H1 (cell line): Measurements from ENCODE around the gene TXNIP. TPM values are rescaled to one million over a fixed set of nuclear protein-coding genes. Genes with fewer than 3 reads are reported as not detected.

Source experiments
- CTCF ChIA-PET: fragments of 300-600 bp; sonication (Branson Sonifier 250); formaldehyde crosslinking; loops from one replicate; lab custom pipeline; 2021; ENCODE audit not compliant: partially characterized antibody; lab: Charles Lee
- POLR2A ChIA-PET: fragments of 300-600 bp; sonication (Branson Sonifier 250); formaldehyde crosslinking; loops from one replicate; lab custom pipeline; 2021; ENCODE audit warnings: inconsistent platforms; ENCODE audit not compliant: partially characterized antibody; lab: Charles Lee
- DNase-seq, 2 experiments: peaks; one replicate each; pipeline versions ENCODE4 v3.0.0 to v3.0.0-alpha.2; 2010 to 2022; ENCODE audit warnings: low spot score in 2 of 2, low read depth in 1 of 2, mixed read lengths in 1 of 2
- FAIRE-seq: peaks from 2 replicates; lab custom pipeline; 2011; peaks lifted over from hg19 to GRCh38; lab: Jason Lieb, UNC
- H2AFZ ChIP-seq: 2 replicates; pipeline ENCODE4 v1.8.1; 2012; ENCODE audit warnings: low read length, inconsistent platforms
- H2AK5ac ChIP-seq: 2 replicates; pipeline ENCODE4 v1.6.1; 2013; ENCODE audit warnings: low read depth, low read length
- H2BK120ac ChIP-seq: replicated peaks from 2 replicates; pipeline ENCODE3; 2013; ENCODE audit warnings: low read depth, low read length, inconsistent platforms
- H2BK12ac ChIP-seq: 2 replicates; pipeline ENCODE4 v1.6.1; 2013; ENCODE audit warnings: low read depth, low read length
- H2BK15ac ChIP-seq: 2 replicates; pipeline ENCODE4 v1.6.1; 2013; ENCODE audit warnings: low read length
- H2BK20ac ChIP-seq: 2 replicates; pipeline ENCODE4 v1.6.1; 2013; ENCODE audit warnings: low read length
- H2BK5ac ChIP-seq: 2 replicates; pipeline ENCODE4 v1.6.1; 2013; ENCODE audit warnings: low read depth, low read length
- H3K14ac ChIP-seq: 2 replicates; pipeline ENCODE4 v1.6.1; 2013; ENCODE audit warnings: inconsistent platforms; ENCODE audit not compliant: insufficient read length
- H3K18ac ChIP-seq: 2 replicates; pipeline ENCODE4 v1.6.1; 2013; ENCODE audit warnings: low read length; ENCODE audit errors: extremely low read depth
- H3K23ac ChIP-seq: 2 replicates; pipeline ENCODE4 v1.6.1; 2013; ENCODE audit warnings: inconsistent platforms; ENCODE audit not compliant: insufficient read length
- H3K23me2 ChIP-seq: 2 replicates; pipeline ENCODE4 v1.6.1; 2013; ENCODE audit warnings: low read depth, low read length
- H3K27ac ChIP-seq: 2 replicates; pipeline ENCODE4 v1.6.1; 2011; ENCODE audit warnings: low read depth, low read length, inconsistent platforms
- H3K27me3 ChIP-seq, 4 experiments: replicated peaks in 1 of 4; 1 replicate in 1 of 4; 2 replicates in 3 of 4; pipeline versions ENCODE4 v1.6.1 to v1.8.1; 2011 to 2013; ENCODE audit warnings: low read length in 3 of 4, mild to moderate bottlenecking in 3 of 4, inconsistent platforms in 2 of 4, mixed read lengths in 2 of 4, moderate library complexity in 1 of 4; ENCODE audit not compliant: control insufficient read depth in 3 of 4, insufficient read depth in 3 of 4; ENCODE audit errors: extremely low read depth in 1 of 4
- H3K36me3 ChIP-seq, 4 experiments: 2 replicates each; pipeline versions ENCODE4 v1.6.1 to v1.8.1; 2011 to 2013; ENCODE audit warnings: mild to moderate bottlenecking in 4 of 4, low read length in 3 of 4, moderate library complexity in 2 of 4, control low read depth in 1 of 4, inconsistent platforms in 1 of 4; ENCODE audit not compliant: insufficient read depth in 4 of 4, control insufficient read depth in 2 of 4
- H3K4ac ChIP-seq: replicated peaks from 2 replicates; pipeline ENCODE3; 2013; ENCODE audit warnings: low read length, low read depth, mixed read lengths, inconsistent platforms; ENCODE audit not compliant: insufficient read length
- H3K4me1 ChIP-seq, 4 experiments: replicated peaks in 1 of 4; 1 replicate in 1 of 4; 2 replicates in 3 of 4; pipeline versions ENCODE4 v1.6.1 to v1.8.1; 2011 to 2013; ENCODE audit warnings: low read length in 3 of 4, inconsistent platforms in 2 of 4, mixed read lengths in 1 of 4; ENCODE audit not compliant: insufficient read depth in 4 of 4, control insufficient read depth in 3 of 4
- H3K4me2 ChIP-seq, 2 experiments: 2 replicates each; pipeline versions ENCODE4 v1.6.1 to v1.8.1; 2011 to 2013; ENCODE audit warnings: low read depth in 2 of 2, low read length in 2 of 2, control low read depth in 1 of 2, inconsistent platforms in 1 of 2, mild to moderate bottlenecking in 1 of 2; ENCODE audit not compliant: insufficient read depth in 1 of 2
- H3K4me3 ChIP-seq, 4 experiments: fragments of 200-600, 300-600 bp in 1 of 4; sonication (generic), shearing (Covaris generic), sonication (Bioruptor Twin) in 1 of 4; 2 replicates each; pipeline versions ENCODE4 v1.5.1 to v1.8.1; 2011 to 2016; ENCODE audit warnings: low read length in 4 of 4, low read depth in 3 of 4, control low read depth in 2 of 4, inconsistent platforms in 2 of 4, mild to moderate bottlenecking in 2 of 4, mixed read lengths in 1 of 4, moderate library complexity in 1 of 4; ENCODE audit not compliant: insufficient read depth in 2 of 4; ENCODE audit errors: extremely low read depth in 1 of 4
- H3K56ac ChIP-seq: replicated peaks from 2 replicates; pipeline ENCODE3; 2013; ENCODE audit warnings: low read depth, mild to moderate bottlenecking, mixed read lengths, low read length, inconsistent platforms; ENCODE audit not compliant: insufficient read length
- H3K79me1 ChIP-seq: 2 replicates; pipeline ENCODE4 v1.6.1; 2013; ENCODE audit warnings: low read depth, low read length, control low read depth
- H3K79me2 ChIP-seq, 2 experiments: 2 replicates each; pipeline versions ENCODE4 v1.6.1 to v1.8.1; 2012 to 2013; ENCODE audit warnings: low read length in 2 of 2, mild to moderate bottlenecking in 2 of 2, inconsistent platforms in 1 of 2; ENCODE audit not compliant: insufficient read depth in 2 of 2, control insufficient read depth in 1 of 2
- H3K9ac ChIP-seq, 4 experiments: replicated peaks in 1 of 4; 1 replicate in 1 of 4; 2 replicates in 3 of 4; pipeline versions ENCODE4 v1.6.1 to v1.8.1; 2011 to 2013; ENCODE audit warnings: low read depth in 3 of 4, low read length in 3 of 4, control low read depth in 2 of 4, mild to moderate bottlenecking in 2 of 4, moderate library complexity in 2 of 4, inconsistent platforms in 1 of 4; ENCODE audit errors: extremely low read depth in 1 of 4
- H3K9me3 ChIP-seq, 2 experiments: 2 replicates each; pipeline versions ENCODE4 v1.6.1 to v1.8.1; 2012 to 2013; ENCODE audit warnings: mild to moderate bottlenecking in 2 of 2, moderate library complexity in 2 of 2, control low read depth in 1 of 2, inconsistent platforms in 1 of 2, low read depth in 1 of 2, low read length in 1 of 2, mixed read lengths in 1 of 2; ENCODE audit not compliant: insufficient read depth in 2 of 2
- H4K20me1 ChIP-seq, 2 experiments: replicated peaks in 1 of 2; 2 replicates each; pipeline versions ENCODE3 to v1.8.1; 2011 to 2013; ENCODE audit warnings: inconsistent platforms in 2 of 2, low read length in 2 of 2, mild to moderate bottlenecking in 1 of 2; ENCODE audit not compliant: insufficient read depth in 2 of 2, control insufficient read depth in 1 of 2
- H4K5ac ChIP-seq: 2 replicates; pipeline ENCODE4 v1.6.1; 2013; ENCODE audit warnings: low read length, low read depth, mixed read lengths, inconsistent platforms; ENCODE audit not compliant: insufficient read length
- H4K8ac ChIP-seq: 2 replicates; pipeline ENCODE4 v1.8.0; 2013; ENCODE audit warnings: mild to moderate bottlenecking, moderate library complexity, low read length, inconsistent platforms; ENCODE audit not compliant: insufficient read depth; ENCODE audit errors: extremely low read depth
- H4K91ac ChIP-seq: replicated peaks from 2 replicates; pipeline ENCODE3; 2013; ENCODE audit warnings: low read length, mixed read lengths, inconsistent platforms; ENCODE audit not compliant: insufficient read length
- CBX8 ChIP-seq: fragments of 300-800, 300-1000 bp; sonication (generic); IDR thresholded peaks from 2 replicates; pipeline ENCODE4 v1.7.1; 2016; ENCODE audit warnings: low read depth, low read length, borderline replicate concordance
- CREB1 ChIP-seq: IDR thresholded peaks from 2 replicates; pipeline ENCODE4 v1.6.1; 2012; ENCODE audit warnings: inconsistent platforms
- E2F6 ChIP-seq: IDR thresholded peaks from 2 replicates; pipeline ENCODE4 v1.6.1; 2012; ENCODE audit warnings: inconsistent platforms
- WGBS, 2 experiments: shearing (Covaris generic) in 1 of 2; methylation state at CpG; one replicate each; pipeline versions ENCODE4 v1.1.6 to v1.1.7; 2013 to 2015; ENCODE audit warnings: low lambda C conversion rate in 2 of 2, mixed read lengths in 2 of 2, inconsistent platforms in 1 of 2, low coverage in 1 of 2, missing lambda C conversion rate in 1 of 2; ENCODE audit not compliant: insufficient replicate concordance in 2 of 2, insufficient coverage in 1 of 2, insufficient read length in 1 of 2; ENCODE audit errors: extremely low coverage in 1 of 2, missing lambda C conversion rate in 1 of 2; 5-methylcytosine and 5-hydroxymethylcytosine counted together
- polyA plus RNA-seq, 7 experiments: library from polyadenylated mRNA; depleted of rRNA in 3 of 7; stranded (reverse) in 5 of 7; unstranded in 2 of 7; fragments of >200 nt in 5 of 7; fragments of 200-250 nt in 2 of 7; gene quantifications; 1 replicate in 5 of 7; 2 replicates in 1 of 7; 4 replicates in 1 of 7; pipeline versions ENCODE4 v1.2.1 to v1.2.3, GENCODE V29; 2011 to 2013; ENCODE audit warnings: missing spikeins in 2 of 7, mixed read lengths in 2 of 7
- total RNA-seq: library from RNA; stranded (reverse); fragmentation: NEBNext Ultra II Directional; extraction: Animal tissue kit (Norgen Biotek cat#: 25700); gene quantifications from 2 replicates; pipeline ENCODE4 v1.2.1, GENCODE V29; 2021
- TF ChIP-seq, protein P1 (sequence below): IDR thresholded peaks from 2 replicates; pipeline ENCODE4 v1.6.1; 2012; ENCODE audit warnings: inconsistent platforms

TXNIP gene
- total and polyA plus RNA-seq, 2 of the 8 experiments (the other 6 are each of a cell fraction or from before 2014, with no cell fraction given), result 12.3 to 56.8 TPM

DNA sequence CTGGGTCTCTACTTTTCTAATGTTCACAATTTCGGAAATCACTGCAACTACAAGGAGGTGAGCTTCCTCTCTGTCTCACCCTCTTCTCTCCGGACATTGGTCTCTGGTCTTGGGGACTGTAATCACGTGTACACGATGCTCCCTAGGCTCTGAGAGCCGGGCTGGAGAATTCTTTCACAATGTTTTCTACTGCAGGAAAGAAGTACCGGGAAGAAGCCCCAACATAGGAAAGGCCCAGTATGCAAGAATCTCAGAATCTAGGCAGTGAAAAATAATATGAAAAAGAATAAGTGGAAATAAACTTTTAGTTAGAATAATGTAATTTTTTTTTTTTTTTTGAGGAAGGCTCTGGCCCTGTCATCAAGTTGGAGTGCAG lies 38.7 kb upstream of the TXNIP start:
- Histone ChIP-seq H3K14ac (no peak overlapping the region), H4K91ac (no peak overlapping the region), H2AK5ac (no peak overlapping the region), H3K4me1 (peaks cover 0 to 3% (median 0%) of the 10 kb centered on the region in 4 experiments; a peak in 1 of 7 replicates), H3K27ac (no peak overlapping the region), H3K4me2 (peak overlapping the region; percentile 46 to 75), H3K27me3 (no peaks in the 10 kb centered on the region), H3K4ac (no peak overlapping the region), H3K79me1 (no peaks in the 10 kb centered on the region), H2BK15ac (0 out of 2 replicates have a peak overlapping the region, but pooled peaks have one; percentile 8), H4K8ac (no peak overlapping the region), H3K23me2 (peaks cover 7% of the 10 kb centered on the region), H2BK12ac (peak overlapping the region; percentile 46; the same call in 1 of the 2 replicates), H2AFZ (peak overlapping the region; percentile 95), H4K5ac (no peak overlapping the region), H3K56ac (no peak overlapping the region), H2BK5ac (no peak overlapping the region), H3K23ac (no peak overlapping the region), H3K9me3 (no peaks in the 10 kb centered on the region), H3K36me3 (no peaks in the 10 kb centered on the region), H2BK120ac (no peak overlapping the region), H3K18ac (no peak overlapping the region), H4K20me1 (no peaks in the 10 kb centered on the region), H3K79me2 (no peaks in the 10 kb centered on the region), H3K4me3 (peak overlapping the region; percentile 44 to 86 (median 63); a peak in 7 of 8 replicates), H2BK20ac (no peak overlapping the region), H3K9ac (peak overlapping the region in 1 of 4 experiments; percentile 11; a peak in 2 of 7 replicates)
- 29% methylated on average over 6 of the region's 6 CpGs; no CpG with 5 or more reads in 1 of the 2 experiments for WGBS, 2 experiments
- POLR2A ChIA-PET, result interaction anchor here (0.7 to 11.6 kb wide), 9 partner anchors 9 to 211 kb away, joined by 3 to 284 read pairs (median 4); partner anchors contain the start of genes POLR3C, RBM8A, RNF115 and TXNIP
- CTCF ChIA-PET, result interaction anchor here (1.0 to 9.2 kb wide), 7 partner anchors 9 to 57 kb away, joined by 3 to 55 read pairs (median 5); partner anchors contain the start of gene HJV
- DNase-seq (no peak), FAIRE-seq (no peak)
- TF ChIP-seq CREB1 (no peak), E2F6 (0 out of 2 replicates have a peak, but pooled peaks have one; percentile 43), CBX8 (no peak)
- TF ChIP-seq, protein P1, sequence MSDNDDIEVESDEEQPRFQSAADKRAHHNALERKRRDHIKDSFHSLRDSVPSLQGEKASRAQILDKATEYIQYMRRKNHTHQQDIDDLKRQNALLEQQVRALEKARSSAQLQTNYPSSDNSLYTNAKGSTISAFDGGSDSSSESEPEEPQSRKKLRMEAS, result 0 out of 2 replicates have a peak, but pooled peaks have one; percentile 30
